NCI-H774 (cell line): ENCODE measurements around the gene ABHD5.

Experiments
- DNase-seq: peaks from one replicate; lab custom pipeline; 2025; lab: John Stamatoyannopoulos, UW

ABHD5 gene

DNA sequence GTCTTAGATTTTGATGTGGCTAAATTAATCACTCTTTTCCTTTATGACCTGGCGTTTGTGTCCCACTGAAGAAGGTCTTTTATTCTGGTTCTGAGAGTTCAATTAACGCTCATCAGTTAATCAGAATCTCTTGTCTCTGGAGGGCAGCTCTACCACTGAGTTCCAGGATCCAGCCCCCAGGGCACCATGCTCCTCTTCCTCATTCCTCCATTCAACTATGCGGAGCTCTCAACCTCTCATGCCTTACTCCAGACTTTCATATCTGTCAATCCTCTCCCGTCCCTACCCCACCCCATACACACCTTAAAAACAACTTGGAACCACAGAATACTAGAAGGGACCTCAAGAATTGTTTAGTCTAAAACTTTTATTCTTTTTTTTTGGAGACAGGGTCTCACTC lies 4.8 kb upstream of the ABHD5 start:
- no peak for DNase-seq

GRCh38 chr3:43686333-43686699 lies 4.4 kb upstream of the ABHD5 start:
- DNase-seq, result no peak

DNA sequence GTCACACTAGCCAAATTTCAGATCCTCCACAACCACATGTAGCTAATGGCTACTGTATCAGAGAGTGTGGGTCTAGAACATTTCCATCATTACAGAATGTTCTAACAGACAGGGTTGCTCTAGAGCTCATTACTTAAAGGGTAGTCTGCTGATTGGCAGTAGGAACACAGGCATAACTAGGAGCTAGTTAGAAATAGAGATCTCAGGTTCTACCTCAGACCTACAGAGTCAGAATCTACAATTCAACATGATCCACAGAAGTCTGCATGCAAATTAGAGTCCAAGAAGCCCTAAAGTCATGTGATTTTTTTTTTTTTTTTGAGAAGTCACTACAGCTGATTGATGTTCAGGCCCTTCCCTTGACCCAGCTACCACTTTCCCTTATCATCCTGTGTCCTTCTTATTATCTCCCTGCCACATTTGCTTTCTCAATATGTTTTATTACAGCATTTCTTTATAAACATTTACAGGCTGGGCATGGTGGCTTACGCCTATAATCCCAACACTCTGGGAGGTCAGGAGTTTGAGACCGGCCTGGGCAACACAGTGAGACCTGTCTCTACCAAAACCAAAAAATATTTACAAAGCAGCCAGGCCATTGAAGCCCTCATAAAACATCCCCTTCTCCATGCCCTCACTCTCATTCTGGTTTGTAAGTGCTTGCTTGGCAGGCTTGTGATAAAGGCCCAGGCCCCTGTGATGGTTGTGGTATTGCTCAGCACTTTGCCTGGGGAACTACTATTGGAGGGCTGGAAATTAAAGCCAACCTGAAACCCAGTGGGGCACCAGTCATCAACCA lies 3.8 kb upstream of the ABHD5 start:
- DNase-seq, result no peak

DNA sequence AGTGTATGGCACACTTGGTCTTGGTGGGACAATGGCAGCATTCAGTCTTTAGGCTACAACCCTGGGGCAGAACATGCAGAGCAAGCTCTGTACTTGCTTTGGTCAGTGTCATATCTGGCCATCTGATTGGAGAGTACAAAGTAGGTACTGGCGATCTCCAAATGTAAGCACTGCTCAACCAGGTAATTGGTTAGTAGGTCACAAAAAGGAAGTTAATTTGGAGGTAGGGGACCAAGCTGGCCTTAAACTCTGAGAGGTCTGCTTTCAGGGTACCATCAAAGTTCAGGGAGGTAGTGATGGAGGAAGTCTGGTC lies 3.3 kb upstream of the ABHD5 start:
- no peak for DNase-seq

DNA sequence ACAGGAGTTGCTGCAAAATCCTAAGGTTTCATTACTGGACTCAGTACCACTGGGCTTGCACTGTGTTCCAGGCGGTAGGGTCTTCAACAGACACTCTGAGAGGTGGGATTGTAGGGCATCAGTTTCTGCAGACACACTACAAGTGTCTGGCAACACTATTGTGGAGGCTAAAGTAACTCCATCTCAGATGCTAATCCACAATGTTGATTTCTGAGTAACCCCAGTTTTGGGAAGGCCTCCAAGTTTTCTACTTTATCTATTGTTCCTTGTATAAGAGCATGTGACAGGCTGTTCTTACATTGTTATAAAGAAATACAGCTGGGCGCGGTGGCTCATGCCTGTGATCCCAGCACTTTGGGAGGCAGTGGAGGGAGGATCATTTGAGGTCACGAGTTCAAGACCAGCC lies 2.5 kb upstream of the ABHD5 start:
- DNase-seq, result no peak

DNA sequence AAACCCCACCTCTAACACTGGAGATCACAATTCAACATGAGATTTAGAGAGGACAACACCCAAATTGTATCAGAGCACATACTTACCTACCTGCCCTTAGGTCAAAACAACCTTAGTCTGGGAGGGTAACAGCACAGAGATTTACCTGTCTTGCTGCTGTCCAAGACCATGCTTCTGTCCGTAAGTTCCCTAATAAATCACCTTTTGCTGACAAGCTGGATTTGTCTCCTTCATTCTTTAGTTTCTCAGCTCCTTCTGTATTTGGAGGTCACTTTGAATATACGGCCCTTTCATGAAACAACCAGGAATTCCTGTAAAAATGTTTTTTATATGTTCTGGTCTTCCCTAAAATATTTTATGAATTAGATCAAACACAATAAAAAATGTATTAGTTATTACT lies 1.6 kb upstream of the ABHD5 start:
- DNase-seq, result no peak

DNA sequence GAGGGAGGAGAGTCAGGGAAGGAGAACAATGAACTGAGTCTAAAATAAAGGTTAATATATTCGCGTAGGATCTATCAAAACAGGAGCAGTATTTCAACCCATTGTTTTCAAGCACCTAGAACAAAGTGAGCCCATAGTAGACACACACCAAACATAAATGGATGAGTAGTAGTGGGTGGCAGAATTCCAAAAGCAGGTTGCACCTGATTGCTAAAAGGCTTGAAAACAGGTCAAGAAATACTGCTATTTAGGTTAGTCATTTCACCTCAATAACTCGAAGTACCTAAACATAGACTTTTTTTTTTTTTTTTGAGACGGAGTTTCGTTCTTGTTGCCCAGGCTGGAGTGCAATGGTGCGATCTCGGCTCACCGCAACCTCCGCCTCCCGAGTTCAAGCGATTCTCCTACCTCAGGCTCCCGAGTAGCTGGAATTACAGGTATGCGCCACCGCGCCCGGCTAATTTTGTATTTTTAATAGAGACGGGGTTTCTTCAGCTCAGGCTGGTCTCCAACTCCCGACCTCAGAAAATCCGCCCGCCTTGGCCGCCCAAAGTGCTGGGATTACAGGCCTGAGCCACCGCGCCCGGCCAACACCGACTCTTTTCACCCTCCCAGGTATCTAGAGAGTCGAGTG lies 855 bp upstream of the ABHD5 start:
- no peak for DNase-seq

DNA sequence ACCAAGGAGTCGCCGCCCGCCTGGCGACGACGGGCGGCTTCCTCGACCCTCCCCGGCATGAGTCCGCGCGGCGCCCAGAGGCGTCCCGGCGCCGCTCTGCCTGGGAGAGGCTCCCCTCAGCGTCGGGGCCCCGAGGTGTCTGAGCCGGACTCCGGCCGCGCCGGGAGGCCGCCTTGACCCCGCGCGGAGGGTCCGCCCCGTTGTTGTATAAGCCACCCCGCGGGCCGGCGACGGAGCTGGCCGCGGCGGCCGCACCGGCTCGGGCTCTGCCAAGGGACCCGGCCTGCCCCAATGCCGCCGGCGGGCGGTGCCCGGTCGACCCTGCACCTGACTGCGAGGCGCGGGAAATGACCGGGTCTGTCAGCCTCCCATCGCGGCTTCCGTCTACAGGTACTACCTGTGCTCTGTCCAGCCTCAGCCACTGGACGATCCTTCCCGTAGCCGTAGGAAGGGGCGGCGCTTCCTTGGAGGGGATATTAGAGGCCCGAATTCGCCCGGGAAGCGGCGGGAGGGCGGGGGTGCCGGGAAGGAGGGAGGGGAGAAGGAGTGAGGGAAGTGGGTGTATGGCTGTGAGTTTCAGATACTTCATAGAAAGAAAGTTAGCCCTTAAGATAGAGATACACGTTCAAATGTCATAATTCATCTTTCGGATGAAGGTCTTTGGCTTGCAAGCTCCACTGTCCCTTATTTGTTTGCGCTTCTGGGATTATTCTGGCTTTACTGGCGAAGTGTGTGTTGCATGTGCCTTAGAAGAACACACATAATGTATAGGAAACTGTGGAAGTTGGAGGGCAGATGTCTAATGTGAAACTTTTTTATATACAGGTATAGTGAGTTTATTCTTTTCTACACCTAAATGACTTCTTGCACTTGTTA lies 620 bp downstream of the ABHD5 start:
- peak; percentile 40 for DNase-seq

DNA sequence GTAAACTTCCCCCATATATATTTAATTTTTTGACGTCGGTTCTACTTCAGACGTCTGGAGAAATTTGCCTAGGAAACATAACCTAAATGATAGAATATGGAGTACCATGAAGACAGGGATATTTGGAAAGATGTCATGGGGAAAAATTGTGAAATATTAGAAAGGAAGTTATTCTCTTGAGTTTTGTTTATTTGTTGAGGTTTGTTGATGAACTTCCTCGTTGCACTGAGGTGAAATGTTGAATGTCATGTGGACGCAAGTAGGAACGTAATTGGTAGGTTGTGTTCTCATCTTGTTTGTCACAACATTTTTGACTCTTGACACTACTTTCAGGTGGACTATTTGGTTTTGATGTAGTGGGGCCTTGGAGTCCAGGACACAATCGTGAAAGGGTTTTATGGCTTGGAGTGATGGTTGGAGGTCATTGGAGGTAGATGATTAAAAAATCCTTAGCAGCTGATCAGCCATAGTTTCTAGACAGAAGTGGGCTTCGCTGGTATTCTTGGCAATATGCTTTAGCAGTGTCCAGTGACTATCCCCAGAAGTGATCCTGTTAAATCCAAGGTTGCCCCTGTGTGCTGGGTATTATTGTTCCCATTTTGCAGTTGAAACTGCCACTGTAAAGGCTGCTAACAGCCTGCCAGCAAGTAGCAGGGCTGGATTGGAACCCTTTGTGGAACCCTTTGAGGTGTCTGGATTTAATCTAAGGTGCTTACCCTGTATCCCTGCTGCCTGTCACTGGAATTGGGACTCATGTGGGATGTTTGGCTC lies 1.5 kb downstream of the ABHD5 start:
- DNase-seq, result no peak

DNA sequence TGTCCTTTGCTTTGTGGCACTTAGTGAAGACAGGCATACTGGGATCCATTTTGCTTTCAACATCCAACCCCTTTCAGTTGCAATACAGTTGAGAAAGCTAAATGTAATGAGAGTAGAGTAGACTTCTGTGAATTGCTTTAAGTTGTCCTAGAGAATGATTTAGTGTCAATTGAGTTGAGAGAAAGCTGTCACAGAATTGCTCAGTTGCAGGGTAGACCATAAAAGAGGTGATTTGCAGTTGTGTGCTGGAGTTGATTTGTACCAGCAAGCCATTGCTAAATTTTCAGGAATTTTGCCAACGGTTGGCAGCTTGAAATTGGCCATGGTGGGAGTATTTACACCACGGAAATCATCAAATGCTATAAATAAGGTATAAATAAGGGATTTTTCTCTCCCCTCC lies 2.2 kb downstream of the ABHD5 start:
- no peak for DNase-seq

DNA sequence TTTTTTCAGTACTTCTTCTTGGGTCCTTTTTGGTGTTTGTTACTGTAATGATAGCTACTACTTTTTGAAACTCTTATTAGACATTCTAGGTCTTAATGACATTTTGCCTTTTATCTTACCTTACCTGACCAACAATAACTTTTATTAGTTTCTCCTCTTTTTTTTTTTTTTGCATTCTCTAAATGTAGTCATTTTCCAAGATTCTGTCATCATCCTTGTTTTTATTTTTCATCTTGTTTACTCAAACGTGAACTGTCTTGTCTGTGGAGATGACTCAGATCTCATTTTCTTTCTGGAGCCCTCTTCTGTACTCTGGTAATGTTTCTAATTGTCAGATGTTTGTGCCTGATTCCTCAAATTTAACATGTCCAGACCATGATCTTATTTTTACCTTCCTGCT lies 2.9 kb downstream of the ABHD5 start:
- no peak for DNase-seq

DNA sequence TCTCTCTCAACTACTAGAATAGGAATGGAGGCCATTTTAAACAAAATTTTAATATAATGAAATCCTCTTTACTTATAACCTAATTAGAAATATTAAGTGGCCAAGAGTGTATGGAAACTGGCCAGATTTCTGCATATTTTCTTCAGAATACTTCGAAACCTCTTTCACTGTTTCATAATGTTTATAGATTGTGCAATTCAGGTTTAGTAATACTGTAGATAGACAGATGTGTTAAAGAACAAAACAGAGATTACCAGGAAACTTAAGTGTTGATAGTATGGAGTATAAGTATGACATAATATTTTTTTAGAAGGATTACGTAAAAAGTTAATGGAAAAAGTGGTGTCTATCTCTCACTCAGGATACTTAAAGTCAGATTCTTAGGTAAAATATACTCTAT lies 4.7 kb downstream of the ABHD5 start:
- DNase-seq, result no peak

DNA sequence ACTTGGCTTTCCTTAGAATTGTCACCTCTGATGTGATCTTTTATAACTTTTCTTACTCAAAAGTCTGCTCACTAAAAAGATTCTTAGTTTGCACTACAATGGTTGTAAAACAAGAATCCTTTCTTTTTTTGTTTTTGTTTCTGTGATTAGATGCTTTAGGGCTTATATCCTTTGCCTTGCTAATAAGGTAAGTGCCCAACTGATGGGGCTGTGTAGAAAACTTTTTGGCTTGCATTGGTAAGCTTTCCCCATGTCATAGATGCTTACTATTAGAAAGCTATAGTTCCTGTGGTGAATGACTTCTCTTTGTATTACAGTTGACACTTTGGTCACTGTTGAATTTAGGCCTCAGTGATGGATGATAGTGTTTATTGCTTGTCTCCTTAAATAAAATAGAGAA lies 5.1 kb downstream of the ABHD5 start:
- DNase-seq, result no peak

- no peak for DNase-seq
Measured at GRCh38 chr3:43696441-43696840, 5.7 kb downstream of the ABHD5 start.

- no peak for DNase-seq
Measured at GRCh38 chr3:43696881-43697280, 6.1 kb downstream of the ABHD5 start.

DNA sequence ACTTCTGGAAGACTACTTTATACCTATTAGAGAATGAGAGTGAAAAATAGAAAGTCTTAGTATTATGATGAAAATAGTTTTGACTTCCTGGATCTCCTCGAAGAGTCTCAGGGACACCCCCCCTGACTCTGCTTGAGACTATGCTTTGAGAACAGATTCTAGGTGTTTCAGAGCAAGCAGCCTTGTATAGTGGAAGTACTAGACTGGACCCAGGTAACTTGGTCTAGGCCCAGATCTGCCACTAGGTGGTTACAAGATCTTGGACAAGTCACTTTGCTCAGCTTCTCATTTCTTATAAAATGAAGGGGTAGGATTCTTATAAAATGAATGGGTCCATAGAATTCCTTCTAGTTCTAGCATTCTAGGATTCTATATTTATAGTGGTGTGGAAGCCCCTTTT lies 9.1 kb downstream of the ABHD5 start:
- DNase-seq, result no peak

- no peak for DNase-seq
Measured at GRCh38 chr3:43704697-43705096, 14.0 kb downstream of the ABHD5 start.

DNA sequence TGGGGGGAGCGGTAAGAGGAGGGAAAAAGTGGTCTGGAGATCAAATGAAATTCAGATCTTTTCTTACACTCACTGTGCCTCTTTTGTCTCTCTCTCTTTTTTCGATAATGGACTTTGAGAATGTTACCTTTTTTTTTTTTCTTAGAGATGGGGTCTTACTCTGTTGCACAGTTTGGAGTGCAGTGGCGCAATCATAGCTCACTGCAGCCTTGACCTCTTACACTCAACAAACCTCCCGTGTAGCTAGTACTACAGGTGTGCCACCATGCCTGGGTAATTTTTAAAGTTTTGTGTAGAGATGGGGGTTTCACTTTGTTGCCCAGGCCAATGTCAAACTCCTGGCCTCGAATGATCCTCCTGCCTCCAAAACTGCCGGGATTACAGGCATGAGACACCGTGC lies 15.6 kb downstream of the ABHD5 start:
- no peak for DNase-seq

GRCh38 chr3:43707266-43707665 lies 16.5 kb downstream of the ABHD5 start:
- no peak for DNase-seq

GRCh38 chr3:43707998-43708397 lies 17.3 kb downstream of the ABHD5 start:
- DNase-seq, result no peak

DNA sequence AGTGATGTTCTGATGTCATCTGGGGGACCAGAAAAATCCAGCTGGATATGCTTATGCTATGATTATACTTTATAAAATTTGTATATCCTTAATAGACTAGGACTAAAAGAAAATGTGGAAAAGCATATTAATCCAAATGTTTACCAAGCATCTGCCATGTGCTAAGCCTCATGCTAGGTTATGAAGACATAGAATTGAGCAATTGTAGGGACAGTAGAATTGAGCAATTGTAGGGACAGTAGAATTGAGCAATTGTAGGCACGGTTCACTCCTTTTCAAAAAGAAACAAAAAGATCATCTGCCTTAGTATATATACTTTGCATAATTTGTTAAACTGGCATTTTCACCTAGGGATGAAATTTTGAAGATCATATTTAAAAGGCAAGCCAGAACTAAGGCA lies 18.3 kb downstream of the ABHD5 start:
- no peak for DNase-seq

- DNase-seq, result no peak
Measured at GRCh38 chr3:43710607-43711006, 19.9 kb downstream of the ABHD5 start.
